Measurements from ENCODE around the gene MEGF9. TPM values are rescaled to one million over a fixed set of nuclear protein-coding genes. Genes with fewer than 3 reads are reported as not detected.

The MEGF9 gene
- total RNA-seq, 4 donors from 2014 or later, result 19.7 to 24.7 (median 21.5) TPM

DNA sequence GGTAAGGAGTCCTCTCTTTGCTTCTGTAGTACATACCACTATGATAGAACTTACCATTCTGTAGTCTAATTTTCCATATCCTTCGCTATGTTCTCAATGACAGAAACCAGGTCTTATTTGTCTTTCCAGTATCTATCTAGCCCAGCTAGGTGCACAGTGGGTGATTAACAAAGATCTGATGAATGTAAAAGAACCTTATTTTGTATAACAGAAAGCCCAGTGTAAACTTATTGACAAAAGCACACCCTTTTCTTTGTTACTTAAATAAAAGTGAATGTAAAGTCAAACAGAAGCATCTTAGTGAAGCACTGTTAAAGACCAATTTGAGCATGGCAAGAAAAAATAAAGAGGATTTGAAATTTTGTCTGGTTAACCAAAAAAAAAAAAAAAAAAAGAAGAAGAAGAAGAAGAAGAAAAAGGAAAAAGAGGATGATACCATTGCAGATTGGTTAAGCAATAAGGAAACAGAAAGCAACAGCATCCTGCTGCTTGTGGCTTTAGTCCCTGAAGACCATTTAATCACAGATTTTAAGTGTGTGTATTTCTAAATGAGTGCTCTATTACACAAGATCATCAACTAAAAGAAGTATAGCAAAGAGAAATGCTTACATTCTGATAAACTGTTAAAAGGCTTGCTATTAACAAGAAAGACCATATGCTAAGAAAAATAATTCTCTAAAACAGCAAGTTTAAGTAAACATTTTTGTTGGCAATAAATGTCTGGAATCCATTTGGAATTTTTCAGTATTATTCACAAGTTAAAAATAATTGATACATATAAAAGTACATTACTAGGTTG is 21.2 kb downstream of the MEGF9 start:
- no peaks in the 10 kb centered on the region for H3K36me3 ChIP-seq
- peaks cover 0 to 37% (median 0%) of the 10 kb centered on the region in 3 donors for H3K4me1 ChIP-seq
- H3K4me3 ChIP-seq, result no peak overlapping the region
- no peaks in the 10 kb centered on the region for H3K27me3 ChIP-seq
- no peak overlapping the region for H3K27ac ChIP-seq
- WGBS, 2 donors (ENCODE audit: low coverage in 1 of 2), result 88 to 100% methylated on average over 1 of the region's 1 CpG
- ATAC-seq, result peak; percentile 53
- TF ChIP-seq POLR2AphosphoS5 (IDR thresholded peaks at IDR 0.05) (no peak), EP300 (IDR thresholded peaks at IDR 0.05) (no peak), POLR2A (IDR thresholded peaks at IDR 0.05) (no peak)
- TF ChIP-seq, protein P1, sequence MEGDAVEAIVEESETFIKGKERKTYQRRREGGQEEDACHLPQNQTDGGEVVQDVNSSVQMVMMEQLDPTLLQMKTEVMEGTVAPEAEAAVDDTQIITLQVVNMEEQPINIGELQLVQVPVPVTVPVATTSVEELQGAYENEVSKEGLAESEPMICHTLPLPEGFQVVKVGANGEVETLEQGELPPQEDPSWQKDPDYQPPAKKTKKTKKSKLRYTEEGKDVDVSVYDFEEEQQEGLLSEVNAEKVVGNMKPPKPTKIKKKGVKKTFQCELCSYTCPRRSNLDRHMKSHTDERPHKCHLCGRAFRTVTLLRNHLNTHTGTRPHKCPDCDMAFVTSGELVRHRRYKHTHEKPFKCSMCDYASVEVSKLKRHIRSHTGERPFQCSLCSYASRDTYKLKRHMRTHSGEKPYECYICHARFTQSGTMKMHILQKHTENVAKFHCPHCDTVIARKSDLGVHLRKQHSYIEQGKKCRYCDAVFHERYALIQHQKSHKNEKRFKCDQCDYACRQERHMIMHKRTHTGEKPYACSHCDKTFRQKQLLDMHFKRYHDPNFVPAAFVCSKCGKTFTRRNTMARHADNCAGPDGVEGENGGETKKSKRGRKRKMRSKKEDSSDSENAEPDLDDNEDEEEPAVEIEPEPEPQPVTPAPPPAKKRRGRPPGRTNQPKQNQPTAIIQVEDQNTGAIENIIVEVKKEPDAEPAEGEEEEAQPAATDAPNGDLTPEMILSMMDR (IDR thresholded peaks at IDR 0.05), result no peak
- no peaks in the 10 kb centered on the region for H3K9me3 ChIP-seq

DNA sequence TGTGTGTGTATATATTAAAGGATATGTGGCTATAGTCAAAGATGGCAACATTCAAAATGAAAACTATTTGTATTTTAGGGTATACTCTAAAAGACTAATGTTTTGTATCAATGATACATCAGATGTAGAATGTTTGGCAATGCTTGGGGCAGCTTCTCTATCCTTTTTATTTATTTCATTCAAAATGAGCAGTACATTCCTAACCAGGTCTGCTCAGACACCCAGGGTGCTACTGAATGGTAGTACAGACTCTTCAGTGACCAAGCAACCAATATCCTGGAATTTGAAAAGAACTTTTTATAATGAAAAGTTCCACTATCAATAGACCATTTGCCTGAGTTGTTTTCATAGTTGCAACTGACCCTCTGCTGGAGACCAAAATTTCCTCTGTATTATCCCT is 23.9 kb downstream of the MEGF9 start:
- Histone ChIP-seq H3K36me3 (no peaks in the 10 kb centered on the region), H3K4me3 (no peak overlapping the region), H3K4me1 (peaks cover 0 to 39% (median 0%) of the 10 kb centered on the region in 3 donors), H3K9me3 (no peaks in the 10 kb centered on the region), H3K27ac (no peak overlapping the region), H3K27me3 (no peaks in the 10 kb centered on the region)
- ATAC-seq, result no peak
- TF ChIP-seq POLR2A (IDR thresholded peaks at IDR 0.05) (no peak), EP300 (IDR thresholded peaks at IDR 0.05) (no peak), POLR2AphosphoS5 (IDR thresholded peaks at IDR 0.05) (no peak)
- TF ChIP-seq, protein P1 (IDR thresholded peaks at IDR 0.05), result no peak

DNA sequence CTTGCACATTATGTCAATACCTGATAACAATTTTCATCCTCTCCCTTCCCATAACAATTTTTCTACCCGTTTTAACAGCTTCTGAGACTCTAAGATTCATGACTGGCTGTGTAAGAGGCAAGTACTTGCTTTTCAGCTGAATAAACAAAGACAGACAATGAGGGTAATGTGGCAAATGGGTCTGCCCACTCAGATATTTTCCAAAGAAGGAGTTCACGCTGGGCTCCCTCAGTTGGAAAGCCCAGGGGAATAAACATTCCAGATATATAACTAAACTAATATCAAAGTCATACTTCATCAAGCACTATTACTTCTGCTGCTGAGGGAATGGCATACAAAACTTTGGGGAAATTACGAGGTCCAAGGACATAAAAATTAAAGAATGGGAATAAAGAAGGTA is 24.4 kb downstream of the MEGF9 start:
- H3K9me3 ChIP-seq, result no peaks in the 10 kb centered on the region
- H3K4me1 ChIP-seq, result peaks cover 0 to 40% (median 0%) of the 10 kb centered on the region in 3 donors
- no peak overlapping the region for H3K4me3 ChIP-seq
- TF ChIP-seq, protein P1 (IDR thresholded peaks at IDR 0.05), result no peak
- TF ChIP-seq POLR2A (IDR thresholded peaks at IDR 0.05), result no peak
- TF ChIP-seq EP300 (IDR thresholded peaks at IDR 0.05), result no peak
- no peak for TF ChIP-seq POLR2AphosphoS5 (IDR thresholded peaks at IDR 0.05)
- ATAC-seq, result no peak
- H3K27ac ChIP-seq, result no peak overlapping the region
- H3K36me3 ChIP-seq, result no peaks in the 10 kb centered on the region
- 65 to 77% methylated on average over 3 of the region's 3 CpGs for WGBS, 2 donors (ENCODE audit: low coverage in 1 of 2)
- no peaks in the 10 kb centered on the region for H3K27me3 ChIP-seq

DNA sequence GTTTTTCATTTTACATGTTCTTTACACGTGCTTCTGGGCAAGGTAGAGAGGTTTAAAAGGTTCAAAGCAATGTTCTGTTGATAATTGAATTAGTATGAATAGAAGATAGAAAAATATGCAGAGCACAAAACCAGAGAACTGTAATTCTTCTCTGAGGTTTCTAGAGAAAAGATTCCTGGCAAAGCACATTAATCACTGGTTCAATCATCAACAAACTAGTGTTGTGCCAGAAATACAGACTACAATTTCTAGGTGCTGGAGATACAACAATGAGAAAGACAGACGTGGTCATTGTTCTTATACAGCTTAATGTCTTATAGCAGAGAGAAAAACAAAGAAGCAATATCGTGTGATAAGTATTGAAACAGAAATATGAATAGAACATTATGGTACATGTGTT is 25.5 kb downstream of the MEGF9 start:
- TF ChIP-seq EP300 (IDR thresholded peaks at IDR 0.05), result no peak
- TF ChIP-seq, protein P1 (IDR thresholded peaks at IDR 0.05), result no peak
- TF ChIP-seq POLR2AphosphoS5 (IDR thresholded peaks at IDR 0.05), result no peak
- TF ChIP-seq POLR2A (IDR thresholded peaks at IDR 0.05), result no peak
- no peaks in the 10 kb centered on the region for H3K9me3 ChIP-seq
- no peaks in the 10 kb centered on the region for H3K27me3 ChIP-seq
- peaks cover 0 to 45% (median 4%) of the 10 kb centered on the region in 3 donors for H3K4me1 ChIP-seq
- no peak overlapping the region for H3K27ac ChIP-seq
- H3K36me3 ChIP-seq, result no peaks in the 10 kb centered on the region
- H3K4me3 ChIP-seq, result no peak overlapping the region
- ATAC-seq, result no peak
- 68 to 80% methylated on average over 3 of the region's 3 CpGs for WGBS, 2 donors (ENCODE audit: low coverage in 1 of 2)

DNA sequence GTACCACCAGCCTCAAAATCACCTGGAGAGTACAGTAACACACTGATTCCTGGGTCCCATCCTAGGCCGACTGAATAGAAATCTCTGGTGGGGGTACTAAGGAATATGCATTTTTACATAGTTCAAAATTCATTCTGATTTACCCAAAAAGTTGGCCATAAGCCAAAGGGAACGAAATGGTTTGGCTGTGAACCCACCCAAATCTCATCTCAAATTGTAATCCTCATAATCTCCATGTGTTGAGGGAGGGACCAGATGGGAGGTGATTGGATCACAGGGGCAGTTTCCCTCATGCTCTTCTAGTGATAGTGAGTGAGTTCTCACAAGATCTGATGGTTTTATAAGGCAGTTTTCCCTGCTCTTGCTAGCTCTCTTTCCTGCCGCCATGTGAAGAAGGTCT is 31.1 kb downstream of the MEGF9 start:
- peaks cover 0 to 25% (median 4%) of the 10 kb centered on the region in 3 donors for H3K4me1 ChIP-seq
- no peak overlapping the region for H3K4me3 ChIP-seq
- TF ChIP-seq, protein P1 (IDR thresholded peaks at IDR 0.05), result no peak
- TF ChIP-seq EP300 (IDR thresholded peaks at IDR 0.05), result no peak
- no peak for TF ChIP-seq POLR2AphosphoS5 (IDR thresholded peaks at IDR 0.05)
- no peak for TF ChIP-seq POLR2A (IDR thresholded peaks at IDR 0.05)
- ATAC-seq, result no peak
- no peak overlapping the region for H3K27ac ChIP-seq
- no peaks in the 10 kb centered on the region for H3K9me3 ChIP-seq
- H3K36me3 ChIP-seq, result peaks cover 0 to 8% of the 10 kb centered on the region in 2 donors
- no peaks in the 10 kb centered on the region for H3K27me3 ChIP-seq
- 67 to 72% methylated on average over 2 to 3 of the region's 3 CpGs for WGBS, 2 donors (ENCODE audit: low coverage in 1 of 2)

All from gastroesophageal sphincter (tissue), 4 donors.